Neural cell (in vitro differentiated cells): ENCODE results near the gene SIRT4. TPM values are rescaled to one million over a fixed set of nuclear protein-coding genes. Genes with fewer than 3 reads are reported as not detected.

Experiments used
- H2AFZ ChIP-seq: fragments of 200-600, 300-800 bp; sonication (generic), shearing (Covaris generic); 2 replicates; pipeline ENCODE4 v1.6.0; 2014; ENCODE audit warnings: low read depth, mild to moderate bottlenecking, antibody characterized with exemption, low read length, moderate library complexity
- H3F3A ChIP-seq: fragments of 200-600 bp; shearing (Covaris generic); 2 replicates; pipeline ENCODE4 v1.6.1; 2016; ENCODE audit warnings: mild to moderate bottlenecking, moderate library complexity, mixed read lengths, antibody characterized with exemption, low read length; ENCODE audit not compliant: insufficient read depth, poor library complexity, severe bottlenecking
- H3K27ac ChIP-seq: fragments of 200-600, 300-800 bp; sonication (generic), shearing (Covaris generic); 2 replicates; pipeline ENCODE4 v1.5.1; 2014; ENCODE audit warnings: mild to moderate bottlenecking, low read length, moderate library complexity
- H3K27me3 ChIP-seq: fragments of 300-800, 200-600 bp; sonication (generic), shearing (Covaris generic); 2 replicates; pipeline ENCODE4 v1.6.0; 2014; ENCODE audit warnings: mild to moderate bottlenecking, low read depth, low read length, moderate library complexity; ENCODE audit not compliant: insufficient read depth
- H3K36me3 ChIP-seq: fragments of 300-800, 200-600 bp; sonication (generic), shearing (Covaris generic); 2 replicates; pipeline ENCODE4 v1.5.1; 2014; ENCODE audit warnings: mild to moderate bottlenecking, antibody characterized with exemption, low read length, moderate library complexity; ENCODE audit not compliant: insufficient read depth
- H3K4me2 ChIP-seq: fragments of 300-800, 200-600 bp; sonication (generic), shearing (Covaris generic); 2 replicates; pipeline ENCODE4 v1.6.0; 2014; ENCODE audit warnings: mild to moderate bottlenecking, low read length
- H3K4me3 ChIP-seq: fragments of 300-800, 200-600 bp; sonication (generic), shearing (Covaris generic); 2 replicates; pipeline ENCODE4 v1.5.1; 2014; ENCODE audit warnings: mild to moderate bottlenecking, low read length, moderate library complexity
- H3K79me2 ChIP-seq: fragments of 200-600 bp; shearing (Covaris generic); replicated peaks from 2 replicates; pipeline ENCODE4 v1.6.0; 2014; ENCODE audit warnings: mild to moderate bottlenecking, low read length, moderate library complexity; ENCODE audit not compliant: insufficient read depth
- H3K9ac ChIP-seq: fragments of 300-800, 200-600 bp; sonication (generic), shearing (Covaris generic); 2 replicates; pipeline ENCODE4 v1.6.1; 2016; ENCODE audit warnings: mild to moderate bottlenecking, low read length, mixed read lengths
- H3K9me2 ChIP-seq: fragments of 200-600 bp; shearing (Covaris generic); 2 replicates; pipeline ENCODE4 v1.6.1; 2016; ENCODE audit warnings: mild to moderate bottlenecking, low read length, mixed read lengths; ENCODE audit not compliant: insufficient read depth
- H3K9me3 ChIP-seq: fragments of 200-600, 300-800 bp; sonication (generic), shearing (Covaris generic); 2 replicates; pipeline ENCODE4 v1.6.1; 2016; ENCODE audit warnings: mild to moderate bottlenecking, mixed run types, low read length, moderate library complexity, mixed read lengths
- H4K20me1 ChIP-seq: fragments of 200-600 bp; shearing (Covaris generic); 2 replicates; pipeline ENCODE4 v1.6.1; 2016; ENCODE audit warnings: mild to moderate bottlenecking, mixed run types; ENCODE audit not compliant: insufficient read depth
- CTCF ChIP-seq: fragments of 450-650 bp; IDR thresholded peaks from 2 replicates; pipeline ENCODE4 v1.5.1; 2014; ENCODE audit warnings: antibody characterized with exemption, mild to moderate bottlenecking, moderate library complexity; ENCODE audit not compliant: poor library complexity, severe bottlenecking
- EP300 ChIP-seq: fragments of 450-650 bp; conservative IDR thresholded peaks from 2 replicates; pipeline ENCODE4 v1.6.1; 2014; ENCODE audit warnings: antibody characterized with exemption, mild to moderate bottlenecking, moderate library complexity; ENCODE audit not compliant: poor library complexity, severe bottlenecking
- EZH2 ChIP-seq: fragments of 200-600, 300-800 bp; shearing (Covaris generic), sonication (generic); IDR thresholded peaks from 2 replicates; pipeline ENCODE4 v1.6.1; 2014; ENCODE audit warnings: antibody characterized with exemption, low read length, borderline replicate concordance, mild to moderate bottlenecking; ENCODE audit not compliant: insufficient read depth, poor library complexity, severe bottlenecking
- MXI1 ChIP-seq: fragments of 450-650 bp; conservative IDR thresholded peaks from 2 replicates; pipeline ENCODE4 v1.6.1; 2014; ENCODE audit warnings: antibody characterized with exemption, mild to moderate bottlenecking; ENCODE audit not compliant: poor library complexity, severe bottlenecking
- POLR2AphosphoS5 ChIP-seq: IDR thresholded peaks from 2 replicates; pipeline ENCODE4 v1.6.1; 2012
- RAD21 ChIP-seq: fragments of 450-650 bp; conservative IDR thresholded peaks from 2 replicates; pipeline ENCODE4 v1.6.1; 2014; ENCODE audit warnings: antibody characterized with exemption, mild to moderate bottlenecking, moderate library complexity
- REST ChIP-seq: IDR thresholded peaks from 2 replicates; pipeline ENCODE4 v1.6.1; 2012; ENCODE audit warnings: borderline replicate concordance
- SMC3 ChIP-seq: fragments of 450-650 bp; conservative IDR thresholded peaks from 2 replicates; pipeline ENCODE4 v1.6.1; 2014; ENCODE audit warnings: antibody characterized with exemption, mild to moderate bottlenecking, moderate library complexity; ENCODE audit not compliant: poor library complexity
- TAF1 ChIP-seq: IDR thresholded peaks from 2 replicates; pipeline ENCODE4 v1.6.1; 2012; ENCODE audit warnings: low read depth
- polyA plus RNA-seq: library from polyadenylated mRNA; depleted of rRNA; stranded (reverse); fragments of >200 nt; gene quantifications from 2 replicates; pipeline ENCODE4 v1.2.3, GENCODE V29; 2014

The SIRT4 gene
- polyA plus RNA-seq, 1 donor from 2014 or later = 9.7 TPM

- Histone ChIP-seq H3K4me2 (no peak overlapping the region), H3K9me3 (no peaks in the 10 kb centered on the region), H3F3A (no peaks in the 10 kb centered on the region), H3K27ac (peak overlapping the region; percentile 24), H3K79me2 (no peaks in the 10 kb centered on the region), H3K27me3 (no peaks in the 10 kb centered on the region), H3K9ac (no peak overlapping the region), H3K4me3 (no peak overlapping the region), H3K36me3 (no peaks in the 10 kb centered on the region), H4K20me1 (no peaks in the 10 kb centered on the region), H3K9me2 (no peaks in the 10 kb centered on the region), H2AFZ (no peak overlapping the region)
- TF ChIP-seq REST (no peak), POLR2AphosphoS5 (no peak)
Measured at GRCh38 chr12:120290609-120291305, 11.4 kb upstream of the SIRT4 start.

GRCh38 chr12:120292411-120292660 is 9.8 kb upstream of the SIRT4 start:
- Histone ChIP-seq H3K9ac (peak overlapping the region; percentile 74), H3K27me3 (no peaks in the 10 kb centered on the region)
- no peak for TF ChIP-seq REST
- no peak for TF ChIP-seq SMC3
- TF ChIP-seq RAD21 = no peak
- TF ChIP-seq MXI1 = no peak
- TF ChIP-seq EZH2 = no peak
- no peak for TF ChIP-seq EP300
- no peak for TF ChIP-seq TAF1
- TF ChIP-seq CTCF = no peak
- TF ChIP-seq POLR2AphosphoS5 = no peak

More at GRCh38 chr12:120292411-120292660, 9.8 kb upstream of the SIRT4 start:
- H3K9me2 ChIP-seq = no peaks in the 10 kb centered on the region
- no peak overlapping the region for H2AFZ ChIP-seq
- H3K4me2 ChIP-seq = peak overlapping the region; percentile 32
- H3F3A ChIP-seq = no peaks in the 10 kb centered on the region
- peak overlapping the region; percentile 68 for H3K4me3 ChIP-seq
- no peaks in the 10 kb centered on the region for H4K20me1 ChIP-seq
- H3K36me3 ChIP-seq = no peaks in the 10 kb centered on the region
- no peaks in the 10 kb centered on the region for H3K9me3 ChIP-seq
- H3K79me2 ChIP-seq = no peaks in the 10 kb centered on the region
- H3K27ac ChIP-seq = peak overlapping the region; percentile 96
